ACHN (cell line): ENCODE results near the gene DENND10.
"Not testable (repeated sequence)": the region's sequence is repeated elsewhere in the genome, so short reads cannot be mapped to it uniquely, and the experiment has no call there.

Source experiments
- DNase-seq: peaks from one replicate; pipeline ENCODE4 v3.0.0-alpha.2; 2015
- in situ Hi-C: cut with HindIII; loops from 2 replicates; pipeline ENCODE4 v1.10.0; 2017; ENCODE audit warnings: low sequenced_read_pairs, low pct_ligation_motif_present, low pct_unique_long_range_greater_than_20kb

Gene DENND10

GRCh38 chr10:119095640-119096039, 8.3 kb upstream of the DENND10 start:
- DNase-seq: no peak
- in situ Hi-C loops: no loop called here

- DNase-seq, in situ Hi-C loops: not testable (repeated sequence)
Measured at GRCh38 chr10:119096641-119097415, 7.1 kb upstream of the DENND10 start.

GRCh38 chr10:119098576-119098975, 5.3 kb upstream of the DENND10 start:
- DNase-seq: no peak
- in situ Hi-C loops: no loop called here

- DNase-seq: no peak
- in situ Hi-C loops: no loop called here
Measured at GRCh38 chr10:119100434-119101238, 3.3 kb upstream of the DENND10 start.

GRCh38 chr10:119101366-119102098, 2.4 kb upstream of the DENND10 start:
- in situ Hi-C loops: no loop called here
- DNase-seq: no peak

- DNase-seq: no peak
- in situ Hi-C loops: no loop called here
Measured at GRCh38 chr10:119103241-119103902, 541 bp upstream of the DENND10 start.

- DNase-seq: no peak
- in situ Hi-C loops: no loop called here
Measured at GRCh38 chr10:119104654-119105015, 722 bp downstream of the DENND10 start.

- in situ Hi-C loops: no loop called here
- DNase-seq: no peak
Measured at GRCh38 chr10:119105155-119105554, 1.2 kb downstream of the DENND10 start.

GRCh38 chr10:119105899-119106298, 2.0 kb downstream of the DENND10 start:
- in situ Hi-C loops: not testable (repeated sequence)

GRCh38 chr10:119107106-119107505, 3.2 kb downstream of the DENND10 start:
- in situ Hi-C loops, DNase-seq: not testable (repeated sequence)

More at GRCh38 chr10:119105899-119106298, 2.0 kb downstream of the DENND10 start:
- DNase-seq: not testable (repeated sequence)

GRCh38 chr10:119107771-119108170, 3.9 kb downstream of the DENND10 start:
- DNase-seq, in situ Hi-C loops: not testable (repeated sequence)

- DNase-seq: no peak
- in situ Hi-C loops: no loop called here
Measured at GRCh38 chr10:119112056-119112455, 8.1 kb downstream of the DENND10 start.

- no peak for DNase-seq
- in situ Hi-C loops: no loop called here
Measured at GRCh38 chr10:119113751-119114732, 10.1 kb downstream of the DENND10 start.

- DNase-seq: no peak
- in situ Hi-C loops: no loop called here
Measured at GRCh38 chr10:119115926-119116325, 12.0 kb downstream of the DENND10 start.

- in situ Hi-C loops: no loop called here
- no peak for DNase-seq
Measured at GRCh38 chr10:119116326-119116951, 12.5 kb downstream of the DENND10 start.

GRCh38 chr10:119118231-119118630, 14.3 kb downstream of the DENND10 start:
- in situ Hi-C loops: no loop called here

GRCh38 chr10:119119400-119119799, 15.5 kb downstream of the DENND10 start:
- DNase-seq: no peak
- in situ Hi-C loops: no loop called here

More at GRCh38 chr10:119118231-119118630, 14.3 kb downstream of the DENND10 start:
- no peak for DNase-seq
